Uterus (tissue), 2 donors: ENCODE results near the gene PDLIM4.

Source experiments
- POLR2A ChIP-seq, 2 donors: fragments of 450-650 bp; IDR thresholded peaks; one replicate each; pipeline ENCODE4 v1.6.1; 2016; ENCODE audit warnings: antibody characterized with exemption in 2 of 2, mild to moderate bottlenecking in 1 of 2, moderate library complexity in 1 of 2
- TF ChIP-seq, protein P1 (sequence below), 4 experiments: fragments of 200-600 bp in 2 of 4; fragments of 450-650 bp in 2 of 4; sonication (generic) in 2 of 4; IDR thresholded peaks; one replicate each; pipeline ENCODE4 v1.5.1; 2016 to 2019; ENCODE audit warnings: antibody characterized with exemption in 4 of 4, mild to moderate bottlenecking in 2 of 4, moderate library complexity in 1 of 4

GRCh38 chr5:132223861-132224260, 33.6 kb upstream of the PDLIM4 start:
- no peak for TF ChIP-seq POLR2A (IDR thresholded peaks at IDR 0.05)
- TF ChIP-seq, protein P1, sequence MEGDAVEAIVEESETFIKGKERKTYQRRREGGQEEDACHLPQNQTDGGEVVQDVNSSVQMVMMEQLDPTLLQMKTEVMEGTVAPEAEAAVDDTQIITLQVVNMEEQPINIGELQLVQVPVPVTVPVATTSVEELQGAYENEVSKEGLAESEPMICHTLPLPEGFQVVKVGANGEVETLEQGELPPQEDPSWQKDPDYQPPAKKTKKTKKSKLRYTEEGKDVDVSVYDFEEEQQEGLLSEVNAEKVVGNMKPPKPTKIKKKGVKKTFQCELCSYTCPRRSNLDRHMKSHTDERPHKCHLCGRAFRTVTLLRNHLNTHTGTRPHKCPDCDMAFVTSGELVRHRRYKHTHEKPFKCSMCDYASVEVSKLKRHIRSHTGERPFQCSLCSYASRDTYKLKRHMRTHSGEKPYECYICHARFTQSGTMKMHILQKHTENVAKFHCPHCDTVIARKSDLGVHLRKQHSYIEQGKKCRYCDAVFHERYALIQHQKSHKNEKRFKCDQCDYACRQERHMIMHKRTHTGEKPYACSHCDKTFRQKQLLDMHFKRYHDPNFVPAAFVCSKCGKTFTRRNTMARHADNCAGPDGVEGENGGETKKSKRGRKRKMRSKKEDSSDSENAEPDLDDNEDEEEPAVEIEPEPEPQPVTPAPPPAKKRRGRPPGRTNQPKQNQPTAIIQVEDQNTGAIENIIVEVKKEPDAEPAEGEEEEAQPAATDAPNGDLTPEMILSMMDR (IDR thresholded peaks at IDR 0.05) = no peak
